K562 (cell line): ENCODE results near the gene EFR3B. TPM values are rescaled to one million over a fixed set of nuclear protein-coding genes. Genes with fewer than 3 reads are reported as not detected.

Experiments
- ATAC-seq: fragments of 200-7000 bp; cut with Tn5 transposase; 3 replicates; pipeline ENCODE4 v1.9.1; 2020; ENCODE audit warnings: moderate library complexity
- BruUV-seq: library from RNA; stranded (reverse); fragments of 400-500 nt; replicated peaks from 2 replicates; lab custom pipeline; 2021; lab: Mats Ljungman, UMichigan
- CTCF ChIA-PET: fragments of 300-600 bp; formaldehyde crosslinking; extraction: SDS; loops from one replicate; lab custom pipeline; 2021; ENCODE audit warnings: low intra/inter-chr PET ratio; lab: Yijun Ruan, JAX
- POLR2A ChIA-PET: fragments of 300-600, 350-650 bp; sonication (Branson Sonifier 250); formaldehyde crosslinking; extraction: SDS; loops from one replicate; lab custom pipeline; 2021; ENCODE audit warnings: antibody characterized with exemption, inconsistent platforms; lab: Yijun Ruan, JAX
- DNase-seq, 4 experiments: peaks; one replicate each; pipeline versions ENCODE4 v3.0.0 to v3.0.0-alpha.2; 2011 to 2018; ENCODE audit warnings: low spot score in 3 of 4, mixed read lengths in 3 of 4; ENCODE audit errors: extremely low read depth in 1 of 4
- FAIRE-seq: peaks from 2 replicates; lab custom pipeline; 2011; peaks lifted over from hg19 to GRCh38; lab: Jason Lieb, UNC
- H2AFZ ChIP-seq: 2 replicates; pipeline ENCODE4 v1.6.0; 2011; ENCODE audit warnings: low read depth, low read length, control low read depth, inconsistent platforms
- H3K27ac ChIP-seq: fragments of 200-600 bp; 3 replicates; pipeline ENCODE4 v1.8.0; 2011; ENCODE audit warnings: low read depth, mild to moderate bottlenecking, control low read depth, inconsistent platforms, low read length, moderate library complexity, mixed read lengths; ENCODE audit errors: extremely low read depth
- H3K27me3 ChIP-seq, 2 experiments: fragments of 300-600 bp in 1 of 2; 2 replicates in 1 of 2; 3 replicates in 1 of 2; pipeline versions ENCODE4 v1.6.0 to v1.8.0; 2011; ENCODE audit warnings: inconsistent platforms in 2 of 2, low read length in 2 of 2, mild to moderate bottlenecking in 1 of 2, mixed read lengths in 1 of 2, moderate library complexity in 1 of 2; ENCODE audit not compliant: control insufficient read depth in 2 of 2, insufficient read depth in 2 of 2
- H3K36me3 ChIP-seq: fragments of 300-600 bp; 3 replicates; pipeline ENCODE4 v1.8.0; 2011; ENCODE audit warnings: mild to moderate bottlenecking, low read length, inconsistent platforms; ENCODE audit not compliant: control insufficient read depth, insufficient read depth
- H3K4me1 ChIP-seq, 2 experiments: fragments of 200-600 bp in 1 of 2; replicated peaks in 1 of 2; 2 replicates in 1 of 2; 3 replicates in 1 of 2; pipeline versions ENCODE4 v1.5.1 to v1.8.0; 2011; ENCODE audit warnings: inconsistent platforms in 2 of 2, low read length in 2 of 2, mild to moderate bottlenecking in 1 of 2, mixed read lengths in 1 of 2, moderate library complexity in 1 of 2; ENCODE audit not compliant: control insufficient read depth in 2 of 2, insufficient read depth in 2 of 2
- H3K4me2 ChIP-seq: 2 replicates; pipeline ENCODE4 v1.6.1; 2011; ENCODE audit warnings: low read length, control low read depth, inconsistent platforms, mixed read lengths; ENCODE audit not compliant: insufficient read depth
- H3K4me3 ChIP-seq: fragments of 200-600 bp; sonication (generic), shearing (Covaris generic); 2 replicates; pipeline ENCODE4 v1.5.1; 2016; ENCODE audit warnings: control low read depth, inconsistent platforms
- H3K79me2 ChIP-seq: fragments of 200-600 bp; 3 replicates; pipeline ENCODE4 v1.8.0; 2011; ENCODE audit warnings: low read length, inconsistent platforms; ENCODE audit not compliant: control insufficient read depth, insufficient read depth
- H3K9ac ChIP-seq, 2 experiments: 2 replicates each; pipeline versions ENCODE4 v1.6.0 to v1.6.1; 2011; ENCODE audit warnings: low read depth in 2 of 2, low read length in 2 of 2, control low read depth in 1 of 2, inconsistent platforms in 1 of 2, mild to moderate bottlenecking in 1 of 2, mixed read lengths in 1 of 2; ENCODE audit not compliant: insufficient read depth in 1 of 2
- H3K9me1 ChIP-seq: one replicate; pipeline ENCODE4 v1.6.0; 2011; ENCODE audit warnings: inconsistent platforms, mild to moderate bottlenecking, low read length, moderate library complexity; ENCODE audit not compliant: control insufficient read depth, insufficient read depth
- H3K9me3 ChIP-seq: replicated peaks from 2 replicates; pipeline ENCODE4 v1.5.1; 2011; ENCODE audit warnings: low read depth, low read length, inconsistent platforms; ENCODE audit not compliant: control insufficient read depth, insufficient read depth
- H4K20me1 ChIP-seq: replicated peaks from 2 replicates; pipeline ENCODE4 v1.6.1; 2011; ENCODE audit warnings: low read length, inconsistent platforms, mixed read lengths; ENCODE audit not compliant: control insufficient read depth, insufficient read depth
- BRCA1 ChIP-seq, 2 experiments: fragments of 450-650 bp in 1 of 2; sonication (generic) in 1 of 2; formaldehyde crosslinking in 1 of 2; IDR thresholded peaks; 2 replicates each; pipeline versions ENCODE4 v1.5.0 to v1.6.1; 2017 to 2020; ENCODE audit warnings: mild to moderate bottlenecking in 1 of 2, missing genetic modification reagents in 1 of 2
- BRD9 ChIP-seq: fragments of 450-650 bp; IDR thresholded peaks from 2 replicates; pipeline ENCODE4 v1.6.1; 2018; ENCODE audit warnings: low read depth; ENCODE audit not compliant: partially characterized antibody
- E2F4 ChIP-seq: sonication (generic); formaldehyde crosslinking; IDR thresholded peaks from 2 replicates; pipeline ENCODE4 v1.8.0; 2022; ENCODE audit warnings: mild to moderate bottlenecking, low read depth, missing genetic modification reagents
- ESRRA ChIP-seq: fragments of 450-650 bp; IDR thresholded peaks from 2 replicates; pipeline ENCODE4 v1.6.1; 2014; ENCODE audit warnings: low read depth, mild to moderate bottlenecking, moderate library complexity, borderline replicate concordance
- MAX ChIP-seq: sonication (generic); formaldehyde crosslinking; IDR thresholded peaks from 2 replicates; pipeline ENCODE4 v1.9.0; 2022; ENCODE audit warnings: mild to moderate bottlenecking, missing genetic modification reagents
- SMAD4 ChIP-seq: fragments of 250-450 bp; sonication (Bioruptor Pico); conservative IDR thresholded peaks from 2 replicates; pipeline ENCODE4 v1.8.0; 2021; ENCODE audit warnings: inconsistent platforms, mild to moderate bottlenecking, moderate library complexity
- TCF7L2 ChIP-seq: fragments of 150-350 bp; IDR thresholded peaks from 2 replicates; pipeline ENCODE4 v1.6.1; 2016; ENCODE audit warnings: low read depth, mild to moderate bottlenecking, low read length, moderate library complexity
- USF1 ChIP-seq: sonication (generic); formaldehyde crosslinking; IDR thresholded peaks from 2 replicates; pipeline ENCODE4 v1.9.0; 2022; ENCODE audit warnings: mild to moderate bottlenecking, missing genetic modification reagents
- ZKSCAN1 ChIP-seq: fragments of 150-350 bp; IDR thresholded peaks from 2 replicates; pipeline ENCODE4 v1.6.1; 2016; ENCODE audit warnings: low read depth, low read length
- ZNF239 ChIP-seq: fragments of 250-450 bp; sonication (Bioruptor Pico); IDR thresholded peaks from 2 replicates; pipeline ENCODE4 v1.4.0; 2020; ENCODE audit warnings: mild to moderate bottlenecking
- WGBS: fragments of 100-300 bp; shearing (Covaris generic); methylation state at CpG from one replicate; pipeline ENCODE4 v1.1.6; 2016; ENCODE audit warnings: low coverage, mixed read lengths; ENCODE audit not compliant: insufficient coverage; ENCODE audit errors: missing lambda C conversion rate; 5-methylcytosine and 5-hydroxymethylcytosine counted together
- in situ Hi-C: fragments of 300-500 bp; cut with MboI; formaldehyde crosslinking; loops from 4 replicates; pipeline ENCODE4 v1.15.0; 2018; ENCODE audit warnings: inconsistent platforms, mixed read lengths
- intact Hi-C: fragments of 100-400 bp; cut with micrococcal nuclease; formaldehyde crosslinking; loops from 2 replicates; pipeline ENCODE4 v1.14.2; 2022
- polyA plus RNA-seq, 8 experiments: library from polyadenylated mRNA; depleted of rRNA in 4 of 8; stranded (reverse) in 5 of 8; unstranded in 3 of 8; fragments of >200 nt; fragmentation: Nextera tagmentation in 2 of 8; fragmentation: Illumina TruSeq in 1 of 8; extraction: Ambion mirVana in 2 of 8; extraction: Trizol in 1 of 8; gene quantifications; 2 replicates each; pipeline versions ENCODE4 v1.2.1 to v1.2.3, GENCODE V29; 2011 to 2014; ENCODE audit warnings: inconsistent platforms in 1 of 8, missing spikeins in 1 of 8
- total RNA-seq, 7 experiments: library from RNA; depleted of rRNA in 6 of 7; stranded (reverse); fragments of >200 nt in 6 of 7; fragmentation: Illumina TruSeq in 2 of 7; extraction: Trizol in 2 of 7; gene quantifications; 2 replicates each; pipeline versions ENCODE4 v1.2.1 to v1.2.3, GENCODE V29; 2011 to 2021; ENCODE audit warnings: low replicate concordance in 1 of 7

EFR3B gene
- total and polyA plus RNA-seq, 9 of the 15 experiments (the other 6 are each of a cell fraction or from before 2014, with no cell fraction given): not detected

- FAIRE-seq (no peak), DNase-seq (no peak), ATAC-seq (no peak; the same call in 2 of the 3 replicates)
- 8% methylated on average over 11 of the region's 11 CpGs for WGBS
- in situ Hi-C loops (no loop called here), intact Hi-C loops (no loop called here)
- Histone ChIP-seq H3K36me3 (no peaks in the 10 kb centered on the region), H3K9me3 (no peaks in the 10 kb centered on the region), H3K9ac (no peak overlapping the region), H3K27ac (no peak overlapping the region), H3K4me1 (no peaks in the 10 kb centered on the region; a peak in 1 of 5 replicates), H3K4me3 (no peak overlapping the region), H4K20me1 (no peaks in the 10 kb centered on the region), H3K4me2 (no peak overlapping the region), H3K79me2 (no peaks in the 10 kb centered on the region), H2AFZ (no peak overlapping the region), H3K27me3 (peaks cover 14 to 35% of the 10 kb centered on the region in 2 experiments), H3K9me1 (no peaks in the 10 kb centered on the region)
- ChIA-PET CTCF (no interaction called here), POLR2A (interaction anchor here (0.7 kb wide), 1 partner anchor 1104 kb away, joined by 3 read pairs; no protein-coding TSS in a partner anchor)
- no TSS peak for BruUV-seq
- TF ChIP-seq E2F4 (CRISPR knock-in tag) (no peak), TCF7L2 (no peak), MAX (peak; percentile 49), USF1 (CRISPR knock-in tag) (peak; percentile 35; the same call in 1 of the 2 replicates), ESRRA (0 out of 2 replicates have a peak, but pooled peaks have one; percentile 24), BRD9 (no peak), BRCA1 (IDR thresholded peaks at IDR 0.05) (no peak), BRCA1 (CRISPR knock-in tag; IDR thresholded peaks at IDR 0.05) (no peak), ZNF239 (CRISPR knock-in tag) (no peak), ZKSCAN1 (no peak), SMAD4 (CRISPR knock-in tag) (no peak)
Observed at GRCh38 chr2:25187729-25188350, 146.0 kb downstream of the EFR3B start.
